ENCODE measurements around the gene ROBO4. TPM values are rescaled to one million over a fixed set of nuclear protein-coding genes. Genes with fewer than 3 reads are reported as not detected.

Gene ROBO4
- 10 to 100 TPM in 2 of 4 donors, 1 to 10 TPM in 2; 4.5 to 11.9 (median 8.6) TPM for total RNA-seq

GRCh38 chr11:124897674-124898262 lies at the start of gene ROBO4:
ROBO4 (minus strand) TSS chr11:124897865; CDS start chr11:124897795, 70 bp downstream.
- H3K4me3 ChIP-seq = peak within 1 kb of the TSS; percentile 14 to 57 (median 34)
- H3K36me3 ChIP-seq = no peaks in the 10 kb centered on the region
- intact Hi-C loops (cut with DNase I) = no loop called here
- H3K9me3 ChIP-seq = no peaks in the 10 kb centered on the region
- H3K4me1 ChIP-seq = peaks cover 0 to 49% (median 7%) of the 10 kb centered on the region in 3 donors
- peak within 1 kb of the TSS; percentile 46 to 87 (median 72) for H3K27ac ChIP-seq
- WGBS, 2 donors = 46 to 49% methylated on average over 7 to 11 of the region's 12 CpGs
- no peak for TF ChIP-seq POLR2A (IDR thresholded peaks at IDR 0.05)
- TF ChIP-seq, protein P1, sequence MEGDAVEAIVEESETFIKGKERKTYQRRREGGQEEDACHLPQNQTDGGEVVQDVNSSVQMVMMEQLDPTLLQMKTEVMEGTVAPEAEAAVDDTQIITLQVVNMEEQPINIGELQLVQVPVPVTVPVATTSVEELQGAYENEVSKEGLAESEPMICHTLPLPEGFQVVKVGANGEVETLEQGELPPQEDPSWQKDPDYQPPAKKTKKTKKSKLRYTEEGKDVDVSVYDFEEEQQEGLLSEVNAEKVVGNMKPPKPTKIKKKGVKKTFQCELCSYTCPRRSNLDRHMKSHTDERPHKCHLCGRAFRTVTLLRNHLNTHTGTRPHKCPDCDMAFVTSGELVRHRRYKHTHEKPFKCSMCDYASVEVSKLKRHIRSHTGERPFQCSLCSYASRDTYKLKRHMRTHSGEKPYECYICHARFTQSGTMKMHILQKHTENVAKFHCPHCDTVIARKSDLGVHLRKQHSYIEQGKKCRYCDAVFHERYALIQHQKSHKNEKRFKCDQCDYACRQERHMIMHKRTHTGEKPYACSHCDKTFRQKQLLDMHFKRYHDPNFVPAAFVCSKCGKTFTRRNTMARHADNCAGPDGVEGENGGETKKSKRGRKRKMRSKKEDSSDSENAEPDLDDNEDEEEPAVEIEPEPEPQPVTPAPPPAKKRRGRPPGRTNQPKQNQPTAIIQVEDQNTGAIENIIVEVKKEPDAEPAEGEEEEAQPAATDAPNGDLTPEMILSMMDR (IDR thresholded peaks at IDR 0.05) = no peak
- no peak for DNase-seq
- peaks cover 0 to 27% (median 0%) of the 10 kb centered on the region in 4 donors for H3K27me3 ChIP-seq

GRCh38 chr11:124946735-124947141 lies 49.1 kb upstream of the ROBO4 start:
- Histone ChIP-seq H3K4me1 (peaks cover 0 to 7% (median 0%) of the 10 kb centered on the region in 3 donors), H3K36me3 (no peaks in the 10 kb centered on the region), H3K9me3 (no peaks in the 10 kb centered on the region), H3K27ac (no peak overlapping the region), H3K4me3 (no peak overlapping the region), H3K27me3 (no peaks in the 10 kb centered on the region)
- intact Hi-C loops (cut with DNase I) = no loop called here
- no peak for DNase-seq
- TF ChIP-seq POLR2A (IDR thresholded peaks at IDR 0.05) = no peak
- TF ChIP-seq, protein P1 (IDR thresholded peaks at IDR 0.05) = no peak
- 20% methylated on average over 2 of the region's 2 CpGs; no CpG with 5 or more reads in 1 of the 2 donors for WGBS, 2 donors

GRCh38 chr11:124945826-124946225 lies 48.2 kb upstream of the ROBO4 start:
- H3K36me3 ChIP-seq = no peaks in the 10 kb centered on the region
- intact Hi-C loops (cut with DNase I) = no loop called here
- peaks cover 0 to 7% (median 0%) of the 10 kb centered on the region in 3 donors for H3K4me1 ChIP-seq
- no peak overlapping the region for H3K27ac ChIP-seq
- no peak overlapping the region for H3K4me3 ChIP-seq
- WGBS, 2 donors = 56 to 77% methylated on average over 5 to 6 of the region's 6 CpGs
- H3K9me3 ChIP-seq = no peaks in the 10 kb centered on the region
- DNase-seq = no peak
- TF ChIP-seq, protein P1 (IDR thresholded peaks at IDR 0.05) = no peak
- TF ChIP-seq POLR2A (IDR thresholded peaks at IDR 0.05) = no peak
- H3K27me3 ChIP-seq = no peaks in the 10 kb centered on the region

DNA sequence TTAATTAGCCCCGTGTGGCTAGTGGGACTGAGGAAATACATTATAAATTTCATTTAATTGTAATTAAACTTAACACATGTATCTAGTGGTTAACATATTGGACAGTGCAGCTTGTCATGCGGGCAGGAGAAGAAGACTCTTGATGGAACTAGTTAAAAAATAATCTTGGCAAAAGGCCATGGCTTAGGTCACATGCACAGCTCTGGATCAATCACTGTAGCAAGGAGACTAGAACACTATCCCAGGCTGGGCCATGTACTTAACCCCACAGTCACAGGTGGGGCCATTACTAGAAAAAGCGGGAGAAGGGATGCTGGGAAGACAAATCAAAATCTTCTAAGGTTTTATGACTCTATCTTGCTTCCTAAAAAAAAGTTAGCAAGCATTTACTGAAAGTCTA lies 46.9 kb upstream of the ROBO4 start:
- Histone ChIP-seq H3K4me1 (peaks cover 0 to 7% (median 0%) of the 10 kb centered on the region in 3 donors), H3K9me3 (no peaks in the 10 kb centered on the region), H3K4me3 (no peak overlapping the region), H3K36me3 (no peaks in the 10 kb centered on the region), H3K27me3 (peaks cover 0 to 4% (median 0%) of the 10 kb centered on the region in 4 donors), H3K27ac (no peak overlapping the region)
- intact Hi-C loops (cut with DNase I) = no loop called here
- no peak for TF ChIP-seq POLR2A (IDR thresholded peaks at IDR 0.05)
- TF ChIP-seq, protein P1 (IDR thresholded peaks at IDR 0.05) = no peak
- DNase-seq = no peak
- 62 to 68% methylated on average over 3 of the region's 3 CpGs for WGBS, 2 donors

DNA sequence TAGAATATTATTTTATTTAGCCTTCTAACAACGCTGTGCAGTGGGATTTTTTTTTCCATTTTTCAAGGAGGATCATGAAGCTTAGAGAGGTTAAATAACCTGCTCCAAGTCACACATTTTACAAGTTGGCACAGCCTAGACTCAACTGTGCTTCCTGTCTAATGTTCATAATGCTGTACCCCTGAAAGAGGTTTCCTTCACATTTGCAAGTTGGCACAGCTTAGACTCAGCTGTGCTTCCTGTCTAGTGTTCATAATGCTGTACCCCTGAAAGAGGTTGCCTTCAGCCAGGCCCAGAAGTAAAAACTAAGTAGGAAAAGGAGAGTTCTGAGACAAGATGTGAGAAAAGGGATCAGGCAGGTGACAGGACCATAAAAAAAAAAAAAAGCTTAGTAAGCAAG lies 46.1 kb upstream of the ROBO4 start:
- H3K9me3 ChIP-seq = no peaks in the 10 kb centered on the region
- no peak for TF ChIP-seq POLR2A (IDR thresholded peaks at IDR 0.05)
- TF ChIP-seq, protein P1 (IDR thresholded peaks at IDR 0.05) = no peak
- peaks cover 0 to 4% (median 0%) of the 10 kb centered on the region in 4 donors for H3K27me3 ChIP-seq
- peaks cover 0 to 7% (median 0%) of the 10 kb centered on the region in 3 donors for H3K4me1 ChIP-seq
- no peaks in the 10 kb centered on the region for H3K36me3 ChIP-seq
- no peak overlapping the region for H3K4me3 ChIP-seq
- 13 to 22% methylated on average over 1 of the region's 1 CpG for WGBS, 2 donors
- intact Hi-C loops (cut with DNase I) = no loop called here
- no peak overlapping the region for H3K27ac ChIP-seq
- DNase-seq = no peak

All from esophagus squamous epithelium (tissue), 5 donors.